ENCODE measurements around the gene FBLN2.
"Not testable (repeated sequence)": the region's sequence is repeated elsewhere in the genome, so short reads cannot be mapped to it uniquely, and the experiment has no call there.

The FBLN2 gene

GRCh38 chr3:13514639-13515435 is 34.1 kb upstream of the FBLN2 start:
- no peak for DNase-seq

GRCh38 chr3:13515786-13516759 is 32.9 kb upstream of the FBLN2 start:
- DNase-seq, result no peak

GRCh38 chr3:13516760-13517135 is 32.2 kb upstream of the FBLN2 start:
- no peak for DNase-seq

GRCh38 chr3:13517253-13517977 is 31.5 kb upstream of the FBLN2 start:
- DNase-seq, result no peak

- no peak for DNase-seq
These were observed 30.4 kb upstream of the FBLN2 start for GRCh38 chr3:13518516-13518953.

GRCh38 chr3:13519006-13519791 is 29.7 kb upstream of the FBLN2 start:
- DNase-seq, result no peak

GRCh38 chr3:13520326-13520880 is 28.5 kb upstream of the FBLN2 start:
- DNase-seq, result no peak

- no peak for DNase-seq
These were observed 27.6 kb upstream of the FBLN2 start for GRCh38 chr3:13521309-13521708.

- not testable (repeated sequence) for DNase-seq
These were observed 27.2 kb upstream of the FBLN2 start for GRCh38 chr3:13521749-13522148.

GRCh38 chr3:13522236-13522635 is 26.7 kb upstream of the FBLN2 start:
- no peak for DNase-seq

- no peak for DNase-seq
These were observed 23.8 kb upstream of the FBLN2 start for GRCh38 chr3:13524979-13525669.

- no peak for DNase-seq
These were observed 22.9 kb upstream of the FBLN2 start for GRCh38 chr3:13525827-13526625.

- no peak for DNase-seq
These were observed 22.3 kb upstream of the FBLN2 start for GRCh38 chr3:13526626-13526949.

- no peak for DNase-seq
These were observed 20.6 kb upstream of the FBLN2 start for GRCh38 chr3:13528217-13528867.

GRCh38 chr3:13529196-13530112 is 19.5 kb upstream of the FBLN2 start:
- no peak for DNase-seq

- no peak for DNase-seq
These were observed 18.5 kb upstream of the FBLN2 start for GRCh38 chr3:13530241-13531009.

- DNase-seq, result no peak
These were observed 16.8 kb upstream of the FBLN2 start for GRCh38 chr3:13532085-13532484.

GRCh38 chr3:13532631-13533030 is 16.3 kb upstream of the FBLN2 start:
- DNase-seq, result no peak
